Activated T-cell treated with anti-CD3 and anti-CD28 coated beads, Interleukin-2, amount 50 U/mL, for 72 hours (primary cell): ENCODE results near the gene CCDC107. TPM values are rescaled to one million over a fixed set of nuclear protein-coding genes. Genes with fewer than 3 reads are reported as not detected.

Source experiments
- total RNA-seq, 2 donors: library from RNA; stranded (reverse); gene quantifications; one replicate each; pipeline ENCODE4 v1.2.3, GENCODE V29; 2022

Gene CCDC107
- total RNA-seq, 2 donors from 2014 or later: 9.5 to 10.8 TPM

Other genes with a start within 250 kb of the CCDC107 start
- gene RUSC2, start 168.2 kb upstream of the CCDC107 start, total RNA-seq: 1 to 10 TPM; 3.8 to 5.3 TPM
- 10 to 100 TPM; 39.9 to 45.5 TPM for gene TESK1, start 53.0 kb upstream of the CCDC107 start, total RNA-seq
- gene CD72, start 39.9 kb upstream of the CCDC107 start, total RNA-seq: 10 to 100 TPM; 28.7 to 31.9 TPM
- 10 to 100 TPM; 61.4 to 65.6 TPM for gene SIT1, start 7.4 kb upstream of the CCDC107 start, total RNA-seq
- gene RMRP, start 273 bp upstream of the CCDC107 start, total RNA-seq: 1,000 to 10,000 TPM; 5,353 to 9,709 TPM
- 10 to 100 TPM; 12.0 to 15.1 TPM for gene ARHGEF39, start 6.9 kb downstream of the CCDC107 start, total RNA-seq
- 1 to 10 TPM in 1 of 2 donors, under 1 TPM in 1; 0.65 to 1.6 TPM for gene CA9, start 15.6 kb downstream of the CCDC107 start, total RNA-seq
- gene TPM2, start 31.6 kb downstream of the CCDC107 start, total RNA-seq: 1 to 10 TPM; 5.4 to 7.8 TPM
- gene TLN1, start 73.9 kb downstream of the CCDC107 start, total RNA-seq: 100 to 1,000 TPM; 200 to 235 TPM
- 10 to 100 TPM; 30.7 to 33.1 TPM for gene CREB3, start 74.4 kb downstream of the CCDC107 start, total RNA-seq
- 10 to 100 TPM; 37.7 to 38.4 TPM for gene GBA2, start 90.9 kb downstream of the CCDC107 start, total RNA-seq
- 10 to 100 TPM; 32.5 TPM for gene RGP1, start 91.0 kb downstream of the CCDC107 start, total RNA-seq
- not detected for gene MSMP, start 96.0 kb downstream of the CCDC107 start, total RNA-seq
- gene NPR2, start 133.3 kb downstream of the CCDC107 start, total RNA-seq: 10 to 100 TPM in 1 of 2 donors, 1 to 10 TPM in 1; 6.7 to 11.5 TPM
- 1 to 10 TPM; 1.1 to 1.4 TPM for gene SPAG8, start 154.0 kb downstream of the CCDC107 start, total RNA-seq
- gene HINT2, start 156.8 kb downstream of the CCDC107 start, total RNA-seq: 10 to 100 TPM; 69.2 to 80.9 TPM
- gene FAM221B, start 170.4 kb downstream of the CCDC107 start, total RNA-seq: not detected
- 1 to 10 TPM; 8.4 to 9.1 TPM for gene TMEM8B, start 170.9 kb downstream of the CCDC107 start, total RNA-seq
- not detected for gene OR13J1, start 212.1 kb downstream of the CCDC107 start, total RNA-seq
- not detected for gene HRCT1, start 247.9 kb downstream of the CCDC107 start, total RNA-seq